Panc1 (cell line): Measurements from ENCODE around the gene DPH1. TPM values are rescaled to one million over a fixed set of nuclear protein-coding genes. Genes with fewer than 3 reads are reported as not detected.

Source experiments
- ATAC-seq: fragments of 200-7000 bp; cut with Tn5 transposase; 2 replicates; pipeline ENCODE4 v1.9.1; 2020; ENCODE audit warnings: mild to moderate bottlenecking, moderate library complexity
- BruUV-seq: library from RNA; stranded (reverse); fragments of 400-500 nt; replicated peaks from 2 replicates; lab custom pipeline; 2021; lab: Mats Ljungman, UMichigan
- CTCF ChIA-PET: fragments of 300-600 bp; sonication (Branson Sonifier 250); formaldehyde crosslinking; loops from one replicate; lab custom pipeline; 2022; ENCODE audit warnings: antibody characterized with exemption; lab: Charles Lee
- POLR2A ChIA-PET: fragments of 300-600 bp; sonication (Branson Sonifier 250); formaldehyde crosslinking; loops from one replicate; lab custom pipeline; 2022; ENCODE audit warnings: antibody characterized with exemption; lab: Charles Lee
- DNase-seq: peaks from one replicate; pipeline ENCODE4 v3.0.0-alpha.2; 2010; ENCODE audit warnings: low read depth, low spot score
- H3K27ac ChIP-seq: 2 replicates; pipeline ENCODE4 v1.5.1; 2011; ENCODE audit warnings: mild to moderate bottlenecking, low read length, inconsistent platforms
- H3K27me3 ChIP-seq: fragments of 200-500 bp; sonication (Bioruptor generic); 2 replicates; pipeline ENCODE4 v1.6.0; 2014; ENCODE audit warnings: low read length, inconsistent platforms; ENCODE audit not compliant: control insufficient read depth, insufficient read depth
- H3K36me3 ChIP-seq: fragments of 200-500 bp; sonication (Bioruptor generic); 2 replicates; pipeline ENCODE4 v1.5.1; 2014; ENCODE audit warnings: inconsistent platforms, mild to moderate bottlenecking, low read length, moderate library complexity; ENCODE audit not compliant: control insufficient read depth, insufficient read depth
- H3K4me1 ChIP-seq: 2 replicates; pipeline ENCODE4 v1.5.1; 2011; ENCODE audit warnings: inconsistent platforms, mild to moderate bottlenecking, low read length, moderate library complexity; ENCODE audit not compliant: control insufficient read depth, insufficient read depth
- H3K4me3 ChIP-seq, 2 experiments: 2 replicates each; pipeline ENCODE4 v1.5.1; 2011 to 2012; ENCODE audit warnings: low read depth in 2 of 2, low read length in 2 of 2, mild to moderate bottlenecking in 2 of 2, inconsistent platforms in 1 of 2, moderate library complexity in 1 of 2
- H3K9me3 ChIP-seq: fragments of 200-500 bp; sonication (Bioruptor generic); 2 replicates; pipeline ENCODE4 v1.5.1; 2014; ENCODE audit warnings: low read depth, mild to moderate bottlenecking, inconsistent platforms, low read length, moderate library complexity; ENCODE audit not compliant: control insufficient read depth, insufficient read depth
- POLR2AphosphoS5 ChIP-seq: IDR thresholded peaks from 2 replicates; pipeline ENCODE4 v1.6.1; 2012; ENCODE audit warnings: mild to moderate bottlenecking, low read depth, low read length, moderate library complexity
- SIN3A ChIP-seq: IDR thresholded peaks from 2 replicates; pipeline ENCODE4 v1.6.1; 2012; ENCODE audit warnings: low read depth, mild to moderate bottlenecking, low read length, moderate library complexity, borderline replicate concordance; ENCODE audit not compliant: insufficient read depth
- TCF7L2 ChIP-seq: IDR thresholded peaks from 2 replicates; pipeline ENCODE4 v1.6.1; 2011; ENCODE audit warnings: mild to moderate bottlenecking, low read depth, low read length, inconsistent platforms
- in situ Hi-C: cut with HindIII; loops from 2 replicates; pipeline ENCODE4 v1.10.0; 2016; ENCODE audit warnings: low sequenced_read_pairs, low pct_unique_long_range_greater_than_20kb
- intact Hi-C: fragments of 100-400 bp; cut with micrococcal nuclease; formaldehyde crosslinking; loops from one replicate; pipeline ENCODE4 v1.10.0; 2022; ENCODE audit not compliant: unreplicated experiment
- total RNA-seq: library from RNA; stranded (reverse); gene quantifications from one replicate; pipeline ENCODE4 v1.2.1, GENCODE V29; 2021; ENCODE audit not compliant: unreplicated experiment
- TF ChIP-seq, protein P1 (sequence below): fragments of 450-650 bp; IDR thresholded peaks from 2 replicates; pipeline ENCODE4 v1.5.1; 2017; ENCODE audit warnings: mild to moderate bottlenecking
- TF ChIP-seq, protein P2 (sequence below), 2 experiments: IDR thresholded peaks; 2 replicates each; pipeline ENCODE4 v1.6.1; 2011 to 2012; ENCODE audit warnings: low read depth in 2 of 2, control low read depth in 1 of 2, low read length in 1 of 2, mild to moderate bottlenecking in 1 of 2, moderate library complexity in 1 of 2; ENCODE audit not compliant: insufficient read depth in 1 of 2

Gene DPH1
- total RNA-seq, 1 experiment from 2014 or later: 24.3 TPM

DNA sequence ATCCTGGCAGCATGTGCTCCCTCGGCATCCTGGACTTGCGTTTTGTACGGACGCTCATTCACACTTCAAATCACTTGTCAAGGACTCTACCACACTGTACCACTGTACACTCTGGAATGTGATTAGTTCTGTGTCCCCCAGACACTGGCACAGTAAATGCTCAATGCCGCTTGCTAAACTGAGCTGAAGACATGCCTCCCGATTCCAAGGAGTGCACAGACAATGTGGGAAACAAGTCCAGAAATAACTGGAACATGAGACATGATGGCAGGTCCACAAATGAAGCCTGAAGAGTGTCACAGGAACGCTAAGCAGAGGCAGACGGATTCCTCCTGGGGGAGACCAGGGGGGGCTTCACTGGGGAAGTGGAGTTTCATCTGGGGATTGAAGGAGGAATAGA, 47.1 kb downstream of the DPH1 start:
- H3K36me3 ChIP-seq: no peaks in the 10 kb centered on the region
- no peaks in the 10 kb centered on the region for H3K9me3 ChIP-seq
- H3K4me1 ChIP-seq: no peaks in the 10 kb centered on the region
- no peaks in the 10 kb centered on the region for H3K27me3 ChIP-seq
- ChIA-PET CTCF (no interaction called here), POLR2A (interaction anchor here (0.7 kb wide), 1 partner anchor 309 kb away, joined by 3 read pairs; no protein-coding TSS in a partner anchor)
- no peak overlapping the region for H3K27ac ChIP-seq
- BruUV-seq: no TSS peak
- H3K4me3 ChIP-seq: no peak overlapping the region
- intact Hi-C loops: no loop called here
- ATAC-seq (no peak), DNase-seq (no peak)
- TF ChIP-seq, protein P1, sequence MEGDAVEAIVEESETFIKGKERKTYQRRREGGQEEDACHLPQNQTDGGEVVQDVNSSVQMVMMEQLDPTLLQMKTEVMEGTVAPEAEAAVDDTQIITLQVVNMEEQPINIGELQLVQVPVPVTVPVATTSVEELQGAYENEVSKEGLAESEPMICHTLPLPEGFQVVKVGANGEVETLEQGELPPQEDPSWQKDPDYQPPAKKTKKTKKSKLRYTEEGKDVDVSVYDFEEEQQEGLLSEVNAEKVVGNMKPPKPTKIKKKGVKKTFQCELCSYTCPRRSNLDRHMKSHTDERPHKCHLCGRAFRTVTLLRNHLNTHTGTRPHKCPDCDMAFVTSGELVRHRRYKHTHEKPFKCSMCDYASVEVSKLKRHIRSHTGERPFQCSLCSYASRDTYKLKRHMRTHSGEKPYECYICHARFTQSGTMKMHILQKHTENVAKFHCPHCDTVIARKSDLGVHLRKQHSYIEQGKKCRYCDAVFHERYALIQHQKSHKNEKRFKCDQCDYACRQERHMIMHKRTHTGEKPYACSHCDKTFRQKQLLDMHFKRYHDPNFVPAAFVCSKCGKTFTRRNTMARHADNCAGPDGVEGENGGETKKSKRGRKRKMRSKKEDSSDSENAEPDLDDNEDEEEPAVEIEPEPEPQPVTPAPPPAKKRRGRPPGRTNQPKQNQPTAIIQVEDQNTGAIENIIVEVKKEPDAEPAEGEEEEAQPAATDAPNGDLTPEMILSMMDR: no peak
- no peak for TF ChIP-seq POLR2AphosphoS5
- no peak for TF ChIP-seq SIN3A
- no peak for TF ChIP-seq TCF7L2
- TF ChIP-seq, protein P2, sequence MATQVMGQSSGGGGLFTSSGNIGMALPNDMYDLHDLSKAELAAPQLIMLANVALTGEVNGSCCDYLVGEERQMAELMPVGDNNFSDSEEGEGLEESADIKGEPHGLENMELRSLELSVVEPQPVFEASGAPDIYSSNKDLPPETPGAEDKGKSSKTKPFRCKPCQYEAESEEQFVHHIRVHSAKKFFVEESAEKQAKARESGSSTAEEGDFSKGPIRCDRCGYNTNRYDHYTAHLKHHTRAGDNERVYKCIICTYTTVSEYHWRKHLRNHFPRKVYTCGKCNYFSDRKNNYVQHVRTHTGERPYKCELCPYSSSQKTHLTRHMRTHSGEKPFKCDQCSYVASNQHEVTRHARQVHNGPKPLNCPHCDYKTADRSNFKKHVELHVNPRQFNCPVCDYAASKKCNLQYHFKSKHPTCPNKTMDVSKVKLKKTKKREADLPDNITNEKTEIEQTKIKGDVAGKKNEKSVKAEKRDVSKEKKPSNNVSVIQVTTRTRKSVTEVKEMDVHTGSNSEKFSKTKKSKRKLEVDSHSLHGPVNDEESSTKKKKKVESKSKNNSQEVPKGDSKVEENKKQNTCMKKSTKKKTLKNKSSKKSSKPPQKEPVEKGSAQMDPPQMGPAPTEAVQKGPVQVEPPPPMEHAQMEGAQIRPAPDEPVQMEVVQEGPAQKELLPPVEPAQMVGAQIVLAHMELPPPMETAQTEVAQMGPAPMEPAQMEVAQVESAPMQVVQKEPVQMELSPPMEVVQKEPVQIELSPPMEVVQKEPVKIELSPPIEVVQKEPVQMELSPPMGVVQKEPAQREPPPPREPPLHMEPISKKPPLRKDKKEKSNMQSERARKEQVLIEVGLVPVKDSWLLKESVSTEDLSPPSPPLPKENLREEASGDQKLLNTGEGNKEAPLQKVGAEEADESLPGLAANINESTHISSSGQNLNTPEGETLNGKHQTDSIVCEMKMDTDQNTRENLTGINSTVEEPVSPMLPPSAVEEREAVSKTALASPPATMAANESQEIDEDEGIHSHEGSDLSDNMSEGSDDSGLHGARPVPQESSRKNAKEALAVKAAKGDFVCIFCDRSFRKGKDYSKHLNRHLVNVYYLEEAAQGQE (IDR thresholded peaks at IDR 0.05; ENCODE audit: insufficient read depth in 1 of 2, low read depth in 2 of 2, low read length in 1 of 2): no peak
- in situ Hi-C loops: no loop called here

DNA sequence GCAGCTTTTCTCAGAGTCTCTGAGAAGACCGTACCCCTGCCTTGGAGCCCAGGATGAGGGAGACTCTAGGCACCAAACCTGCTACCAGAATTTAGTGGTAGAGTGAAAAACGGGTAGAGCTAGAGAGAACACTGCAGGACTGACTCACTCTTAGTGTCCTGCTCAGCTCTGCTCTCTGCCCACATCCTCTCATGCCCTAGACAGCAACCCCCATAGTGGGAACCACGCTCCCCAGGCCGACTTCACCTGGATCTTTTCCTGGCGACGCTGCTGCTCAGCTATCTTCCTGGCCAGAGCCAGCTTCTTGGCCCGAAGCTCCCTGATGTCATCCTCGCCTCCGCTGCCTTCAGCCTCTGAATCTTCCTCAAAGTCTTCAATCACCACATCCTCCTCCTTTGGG, 51.6 kb downstream of the DPH1 start:
- CTCF ChIA-PET: no interaction called here
- H3K27ac ChIP-seq: no peak overlapping the region
- DNase-seq (no peak), ATAC-seq (no peak)
- intact Hi-C loops: no loop called here
- H3K4me1 ChIP-seq: no peaks in the 10 kb centered on the region
- no peaks in the 10 kb centered on the region for H3K9me3 ChIP-seq
- no peaks in the 10 kb centered on the region for H3K36me3 ChIP-seq
- POLR2A ChIA-PET: no interaction called here
- no TSS peak for BruUV-seq
- no peaks in the 10 kb centered on the region for H3K27me3 ChIP-seq
- TF ChIP-seq, protein P2 (IDR thresholded peaks at IDR 0.05; ENCODE audit: insufficient read depth in 1 of 2, low read depth in 2 of 2, low read length in 1 of 2): no peak
- TF ChIP-seq, protein P1: no peak
- no peak for TF ChIP-seq SIN3A
- no peak for TF ChIP-seq POLR2AphosphoS5
- TF ChIP-seq TCF7L2: no peak
- no peak overlapping the region for H3K4me3 ChIP-seq
- in situ Hi-C loops: no loop called here
